ENCODE measurements around the gene CNTNAP5.

DNA sequence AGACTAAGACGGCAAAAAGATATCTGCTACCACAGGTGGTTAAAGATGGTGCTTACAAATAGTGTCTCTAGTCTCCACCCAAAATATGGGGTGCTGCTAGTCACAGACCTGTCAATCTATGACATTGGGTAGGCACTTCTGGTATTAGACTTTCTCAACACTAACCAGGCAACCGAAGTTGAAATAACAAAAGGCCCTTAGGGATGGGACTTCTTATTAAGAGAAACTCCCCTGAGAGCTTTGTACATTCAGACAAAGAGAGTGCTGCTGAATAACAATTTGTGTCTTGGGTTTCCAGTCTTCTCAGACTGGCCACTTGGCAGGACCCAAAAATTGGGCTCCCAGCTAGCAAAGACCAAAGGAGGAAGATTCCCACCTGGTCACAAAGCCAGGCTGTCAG lies 310.0 kb downstream of the CNTNAP5 start:
- no peak for TF ChIP-seq ZNF274 (IDR thresholded peaks at IDR 0.05; ENCODE audit: low read depth, low read length)
- no peak for TF ChIP-seq YY1 (IDR thresholded peaks at IDR 0.05; ENCODE audit: insufficient read depth, insufficient read length)
